GM12892 (cell line): ENCODE data around the gene PGAM1.

Experiments
- POLR2A ChIP-seq: IDR thresholded peaks from 2 replicates; pipeline ENCODE4 v1.6.1; 2011; ENCODE audit warnings: low read depth, low read length, control low read depth
- POLR2AphosphoS5 ChIP-seq: IDR thresholded peaks from 2 replicates; pipeline ENCODE4 v1.6.1; 2011; ENCODE audit warnings: low read depth, low read length, control low read depth

- TF ChIP-seq POLR2A (no peak), POLR2AphosphoS5 (no peak)
Measured at GRCh38 chr10:97435211-97435610, 9.2 kb downstream of the PGAM1 start.
